ENCODE measurements around the gene PLAAT2. TPM values are rescaled to one million over a fixed set of nuclear protein-coding genes. Genes with fewer than 3 reads are reported as not detected.
"Not testable (repeated sequence)": the region's sequence is repeated elsewhere in the genome, so short reads cannot be mapped to it uniquely, and the experiment has no call there.

Gene PLAAT2
- total RNA-seq, 1 donor from 2014 or later, result not detected

- peaks cover 33% of the 10 kb centered on the region for H3K27me3 Mint-ChIP-seq (ENCODE audit: low read depth)
- no peak for TF ChIP-seq CTCF (IDR thresholded peaks at IDR 0.05)
Observed at GRCh38 chr11:63543711-63544110, 19.5 kb downstream of the PLAAT2 start.

GRCh38 chr11:63542506-63542905, 20.7 kb downstream of the PLAAT2 start:
- not testable (repeated sequence) for DNase-seq (ENCODE audit: low spot score); H3K4me1 Mint-ChIP-seq (ENCODE audit: low read depth); H3K9me3 Mint-ChIP-seq (ENCODE audit: low read depth); H3K4me3 Mint-ChIP-seq (ENCODE audit: unreplicated experiment); H3K36me3 Mint-ChIP-seq (ENCODE audit: low read depth); H3K27ac Mint-ChIP-seq (ENCODE audit: unreplicated experiment)
- H3K27me3 Mint-ChIP-seq (ENCODE audit: low read depth), result peaks cover 29% of the 10 kb centered on the region

More at GRCh38 chr11:63543711-63544110, 19.5 kb downstream of the PLAAT2 start:
- no peaks in the 10 kb centered on the region for H3K4me1 Mint-ChIP-seq (ENCODE audit: low read depth)
- DNase-seq (ENCODE audit: low spot score), result no peak
- no peak overlapping the region for H3K27ac Mint-ChIP-seq (ENCODE audit: unreplicated experiment)
- no peak overlapping the region for H3K4me3 Mint-ChIP-seq (ENCODE audit: unreplicated experiment)
- H3K36me3 Mint-ChIP-seq (ENCODE audit: low read depth), result no peaks in the 10 kb centered on the region
- no peaks in the 10 kb centered on the region for H3K9me3 Mint-ChIP-seq (ENCODE audit: low read depth)

GRCh38 chr11:63537293-63538101, 25.7 kb downstream of the PLAAT2 start:
- Mint-ChIP-seq H3K36me3 (ENCODE audit: low read depth) (no peaks in the 10 kb centered on the region), H3K4me3 (ENCODE audit: unreplicated experiment) (peak overlapping the region; percentile 28), H3K4me1 (ENCODE audit: low read depth) (peaks cover 14% of the 10 kb centered on the region), H3K9me3 (ENCODE audit: low read depth) (no peaks in the 10 kb centered on the region), H3K27ac (ENCODE audit: unreplicated experiment) (peak overlapping the region; percentile 79), H3K27me3 (ENCODE audit: low read depth) (peaks cover 23% of the 10 kb centered on the region)
- no peak for TF ChIP-seq CTCF (IDR thresholded peaks at IDR 0.05)
- no peak for DNase-seq (ENCODE audit: low spot score)

- Mint-ChIP-seq H3K36me3 (ENCODE audit: low read depth) (no peaks in the 10 kb centered on the region), H3K4me3 (ENCODE audit: unreplicated experiment) (peak within 1 kb of the TSS; percentile 28), H3K9me3 (ENCODE audit: low read depth) (no peaks in the 10 kb centered on the region), H3K27me3 (ENCODE audit: low read depth) (peaks cover 26% of the 10 kb centered on the region), H3K4me1 (ENCODE audit: low read depth) (peaks cover 14% of the 10 kb centered on the region), H3K27ac (ENCODE audit: unreplicated experiment) (peak within 1 kb of the TSS; percentile 79)
- DNase-seq (ENCODE audit: low spot score), result no peak
- peak; percentile 22 for TF ChIP-seq CTCF (IDR thresholded peaks at IDR 0.05)
Observed at GRCh38 chr11:63536669-63537292, 26.4 kb downstream of the PLAAT2 start, which contains the start of gene PLAAT4. Gene PLAAT4, plus strand, starts transcription at chr11:63536808. Its CDS starts 61 bp downstream, at chr11:63536869.

- H3K4me1 Mint-ChIP-seq (ENCODE audit: low read depth), result peaks cover 16% of the 10 kb centered on the region
- H3K27ac Mint-ChIP-seq (ENCODE audit: unreplicated experiment), result no peak overlapping the region
- H3K4me3 Mint-ChIP-seq (ENCODE audit: unreplicated experiment), result no peak overlapping the region
- no peaks in the 10 kb centered on the region for H3K9me3 Mint-ChIP-seq (ENCODE audit: low read depth)
- H3K36me3 Mint-ChIP-seq (ENCODE audit: low read depth), result no peaks in the 10 kb centered on the region
- H3K27me3 Mint-ChIP-seq (ENCODE audit: low read depth), result peaks cover 26% of the 10 kb centered on the region
- TF ChIP-seq CTCF (IDR thresholded peaks at IDR 0.05), result no peak
- DNase-seq (ENCODE audit: low spot score), result no peak
Observed at GRCh38 chr11:63535734-63536133, 27.4 kb downstream of the PLAAT2 start.

All from chondrocyte (in vitro differentiated cells).